SU-DHL-6 (cell line): ENCODE results near the gene ELANE.
"Not testable (repeated sequence)": the region's sequence is repeated elsewhere in the genome, so short reads cannot be mapped to it uniquely, and the experiment has no call there.

Experiments used
- CTCF ChIP-seq: fragments of 200-600 bp; sonication (generic); IDR thresholded peaks from one replicate; pipeline ENCODE4 v1.5.1; 2017; ENCODE audit warnings: antibody characterized with exemption, mild to moderate bottlenecking, low read length, moderate library complexity; ENCODE audit not compliant: insufficient read depth, poor library complexity, severe bottlenecking
- EZH2phosphoT487 ChIP-seq: fragments of 200-600 bp; sonication (generic), shearing (Covaris generic); conservative IDR thresholded peaks from 2 replicates; pipeline ENCODE4 v1.6.1; 2018; ENCODE audit warnings: mild to moderate bottlenecking, antibody characterized with exemption, low read length, moderate library complexity, mixed read lengths

- not testable (repeated sequence) for TF ChIP-seq CTCF, EZH2phosphoT487
These were observed 26.0 kb downstream of the ELANE start for GRCh38 chr19:877992-878660.
